ENCODE data around the gene SATB2.

Gene SATB2

GRCh38 chr2:199457147-199458008, at the start of gene SATB2:
Gene SATB2, minus strand, starts transcription at chr2:199457939. Its CDS starts 1,902 bp downstream, at chr2:199456037.
- H3K4me1 Mint-ChIP-seq (ENCODE audit: low read depth) = peaks cover 46% of the 10 kb centered on the region
- H3K27me3 Mint-ChIP-seq = peaks cover 70% of the 10 kb centered on the region
- intact Hi-C loops (cut with micrococcal nuclease) = loop anchor here (5.0 to 10.0 kb wide), 2 partner anchors 397 to 455 kb away; partner anchors contain the start of genes C2orf69 and FTCDNL1
- peak within 1 kb of the TSS; percentile 91 for H3K27ac Mint-ChIP-seq
- H3K4me3 Mint-ChIP-seq = peak within 1 kb of the TSS; percentile 92
- peaks cover 8% of the 10 kb centered on the region for H3K36me3 Mint-ChIP-seq (ENCODE audit: low read depth)
- H3K9me3 Mint-ChIP-seq = no peaks in the 10 kb centered on the region

- intact Hi-C loops (cut with micrococcal nuclease) = no loop called here
- Mint-ChIP-seq H3K27me3 (no peaks in the 10 kb centered on the region), H3K36me3 (ENCODE audit: low read depth) (no peaks in the 10 kb centered on the region), H3K27ac (no peak overlapping the region), H3K4me3 (no peak overlapping the region), H3K9me3 (no peaks in the 10 kb centered on the region), H3K4me1 (ENCODE audit: low read depth) (no peaks in the 10 kb centered on the region)
These were observed 48.1 kb upstream of the SATB2 start for GRCh38 chr2:199505755-199506403.

GRCh38 chr2:199503148-199503547, 45.4 kb upstream of the SATB2 start:
- H3K9me3 Mint-ChIP-seq = no peaks in the 10 kb centered on the region
- intact Hi-C loops (cut with micrococcal nuclease) = no loop called here
- H3K4me3 Mint-ChIP-seq = no peak overlapping the region
- H3K27me3 Mint-ChIP-seq = no peaks in the 10 kb centered on the region
- no peak overlapping the region for H3K27ac Mint-ChIP-seq
- no peaks in the 10 kb centered on the region for H3K36me3 Mint-ChIP-seq (ENCODE audit: low read depth)
- no peaks in the 10 kb centered on the region for H3K4me1 Mint-ChIP-seq (ENCODE audit: low read depth)

GRCh38 chr2:199499005-199499404, 41.3 kb upstream of the SATB2 start:
- Mint-ChIP-seq H3K4me1 (ENCODE audit: low read depth) (no peaks in the 10 kb centered on the region), H3K4me3 (no peak overlapping the region), H3K36me3 (ENCODE audit: low read depth) (no peaks in the 10 kb centered on the region), H3K27me3 (peaks cover 3% of the 10 kb centered on the region), H3K9me3 (no peaks in the 10 kb centered on the region), H3K27ac (no peak overlapping the region)
- intact Hi-C loops (cut with micrococcal nuclease) = no loop called here

- intact Hi-C loops (cut with micrococcal nuclease) = no loop called here
- Mint-ChIP-seq H3K9me3 (no peaks in the 10 kb centered on the region), H3K27me3 (peaks cover 3% of the 10 kb centered on the region), H3K4me1 (ENCODE audit: low read depth) (no peaks in the 10 kb centered on the region), H3K27ac (no peak overlapping the region), H3K4me3 (no peak overlapping the region), H3K36me3 (ENCODE audit: low read depth) (no peaks in the 10 kb centered on the region)
These were observed 37.4 kb upstream of the SATB2 start for GRCh38 chr2:199495147-199495546.

- Mint-ChIP-seq H3K4me1 (ENCODE audit: low read depth) (no peaks in the 10 kb centered on the region), H3K36me3 (ENCODE audit: low read depth) (no peaks in the 10 kb centered on the region), H3K27me3 (peaks cover 13% of the 10 kb centered on the region), H3K27ac (no peak overlapping the region), H3K4me3 (no peak overlapping the region), H3K9me3 (no peaks in the 10 kb centered on the region)
- intact Hi-C loops (cut with micrococcal nuclease) = no loop called here
These were observed 32.3 kb upstream of the SATB2 start for GRCh38 chr2:199490049-199490448.

GRCh38 chr2:199488772-199489400, 31.1 kb upstream of the SATB2 start:
- Mint-ChIP-seq H3K4me3 (no peak overlapping the region), H3K4me1 (ENCODE audit: low read depth) (no peaks in the 10 kb centered on the region), H3K27me3 (peaks cover 20% of the 10 kb centered on the region), H3K36me3 (ENCODE audit: low read depth) (no peaks in the 10 kb centered on the region), H3K9me3 (no peaks in the 10 kb centered on the region), H3K27ac (no peak overlapping the region)
- intact Hi-C loops (cut with micrococcal nuclease) = loop anchor here (2.0 to 10.0 kb wide), 2 partner anchors 84 to 1174 kb away; no protein-coding TSS in a partner anchor

GRCh38 chr2:199485732-199486335, 28.1 kb upstream of the SATB2 start:
- Mint-ChIP-seq H3K9me3 (no peaks in the 10 kb centered on the region), H3K27me3 (peaks cover 29% of the 10 kb centered on the region), H3K36me3 (ENCODE audit: low read depth) (no peaks in the 10 kb centered on the region), H3K4me3 (no peak overlapping the region), H3K27ac (no peak overlapping the region), H3K4me1 (ENCODE audit: low read depth) (no peaks in the 10 kb centered on the region)
- intact Hi-C loops (cut with micrococcal nuclease) = loop anchor here (10.0 kb wide), 1 partner anchor 81 kb away; no protein-coding TSS in a partner anchor

- H3K4me1 Mint-ChIP-seq (ENCODE audit: low read depth) = no peaks in the 10 kb centered on the region
These were observed 27.2 kb upstream of the SATB2 start for GRCh38 chr2:199484927-199485326.

GRCh38 chr2:199480966-199481365, 23.2 kb upstream of the SATB2 start:
- H3K4me3 Mint-ChIP-seq = no peak overlapping the region
- no peaks in the 10 kb centered on the region for H3K9me3 Mint-ChIP-seq
- no peaks in the 10 kb centered on the region for H3K4me1 Mint-ChIP-seq (ENCODE audit: low read depth)
- H3K27me3 Mint-ChIP-seq = peaks cover 44% of the 10 kb centered on the region
- H3K27ac Mint-ChIP-seq = no peak overlapping the region
- intact Hi-C loops (cut with micrococcal nuclease) = loop anchor here (10.0 kb wide), 1 partner anchor 76 kb away; no protein-coding TSS in a partner anchor
- no peaks in the 10 kb centered on the region for H3K36me3 Mint-ChIP-seq (ENCODE audit: low read depth)

More at GRCh38 chr2:199484927-199485326, 27.2 kb upstream of the SATB2 start:
- Mint-ChIP-seq H3K9me3 (no peaks in the 10 kb centered on the region), H3K27me3 (peaks cover 34% of the 10 kb centered on the region), H3K27ac (no peak overlapping the region), H3K36me3 (ENCODE audit: low read depth) (no peaks in the 10 kb centered on the region), H3K4me3 (no peak overlapping the region)
- intact Hi-C loops (cut with micrococcal nuclease) = loop anchor here (10.0 kb wide), 1 partner anchor 80 kb away; no protein-coding TSS in a partner anchor

- H3K4me1 Mint-ChIP-seq (ENCODE audit: low read depth) = no peaks in the 10 kb centered on the region
- H3K36me3 Mint-ChIP-seq (ENCODE audit: low read depth) = no peaks in the 10 kb centered on the region
- no peaks in the 10 kb centered on the region for H3K9me3 Mint-ChIP-seq
- intact Hi-C loops (cut with micrococcal nuclease) = no loop called here
- H3K27me3 Mint-ChIP-seq = peaks cover 63% of the 10 kb centered on the region
- no peak overlapping the region for H3K4me3 Mint-ChIP-seq
- H3K27ac Mint-ChIP-seq = no peak overlapping the region
These were observed 19.6 kb upstream of the SATB2 start for GRCh38 chr2:199477277-199477834.

- Mint-ChIP-seq H3K4me1 (ENCODE audit: low read depth) (peaks cover 40% of the 10 kb centered on the region), H3K4me3 (peak overlapping the region; percentile 18), H3K27ac (no peak overlapping the region), H3K27me3 (peaks cover 95% of the 10 kb centered on the region), H3K9me3 (peaks cover 9% of the 10 kb centered on the region), H3K36me3 (ENCODE audit: low read depth) (no peaks in the 10 kb centered on the region)
- intact Hi-C loops (cut with micrococcal nuclease) = no loop called here
These were observed 13.8 kb upstream of the SATB2 start for GRCh38 chr2:199471443-199472057.

Data from dendritic cell treated with granulocyte-macrophage colony-stimulating factor and Interleukin-4, amounts not matched to agents 40 ng/mL and 50 ng/mL, for 4 days (primary cell).